PC-9 (cell line): ENCODE measurements around the gene TSEN34. TPM values are rescaled to one million over a fixed set of nuclear protein-coding genes. Genes with fewer than 3 reads are reported as not detected.
A peak's percentile ranks its signal among the peaks of the same experiment; 100 is the strongest.

Source experiments
- BruUV-seq: library from RNA; stranded (reverse); fragments of 400-500 nt; replicated peaks from 2 replicates; lab custom pipeline; 2021; lab: Mats Ljungman, UMichigan
- CTCF ChIA-PET: fragments of 300-600 bp; sonication (Branson Sonifier 250); formaldehyde crosslinking; loops from one replicate; lab custom pipeline; 2022; ENCODE audit warnings: antibody characterized with exemption; lab: Charles Lee
- POLR2A ChIA-PET: fragments of 300-600 bp; sonication (Branson Sonifier 250); formaldehyde crosslinking; loops from one replicate; lab custom pipeline; 2022; ENCODE audit warnings: antibody characterized with exemption; ENCODE audit not compliant: unreplicated experiment; lab: Charles Lee
- DNase-seq, 2 experiments: peaks; one replicate each; pipeline versions ENCODE4 v3.0.0 to v3.0.0-alpha.2; 2015 to 2022; ENCODE audit warnings: mixed read lengths in 1 of 2
- H2AFZ ChIP-seq: fragments of 200-600 bp; sonication (generic); 2 replicates; pipeline ENCODE4 v1.8.1; 2017; ENCODE audit warnings: antibody characterized with exemption
- H3F3A ChIP-seq: fragments of 200-600 bp; sonication (generic); 2 replicates; pipeline ENCODE4 v1.8.1; 2017; ENCODE audit warnings: antibody characterized with exemption, mild to moderate bottlenecking, low read depth; ENCODE audit not compliant: insufficient read depth
- H3K27ac ChIP-seq: fragments of 200-600 bp; sonication (generic); 2 replicates; pipeline ENCODE4 v1.6.1; 2016; ENCODE audit warnings: mixed run types
- H3K27me3 ChIP-seq: fragments of 200-600 bp; sonication (generic); 2 replicates; pipeline ENCODE4 v1.6.1; 2016; ENCODE audit warnings: low read depth, mixed run types; ENCODE audit not compliant: insufficient read depth
- H3K36me3 ChIP-seq: fragments of 200-600 bp; sonication (generic); 2 replicates; pipeline ENCODE4 v1.6.1; 2016; ENCODE audit warnings: low read depth, mixed run types
- H3K4me1 ChIP-seq: fragments of 200-600 bp; sonication (generic); replicated peaks from 2 replicates; pipeline ENCODE4 v1.6.1; 2016; ENCODE audit warnings: mixed run types; ENCODE audit not compliant: insufficient read depth
- H3K4me2 ChIP-seq: fragments of 200-600 bp; sonication (generic); 2 replicates; pipeline ENCODE4 v1.6.1; 2017; ENCODE audit warnings: mixed run types
- H3K4me3 ChIP-seq: fragments of 200-600 bp; sonication (generic); 2 replicates; pipeline ENCODE4 v1.6.1; 2016; ENCODE audit warnings: mixed run types
- H3K79me2 ChIP-seq: fragments of 200-600 bp; sonication (generic); 2 replicates; pipeline ENCODE4 v1.6.1; 2017; ENCODE audit warnings: low read depth, mixed run types
- H3K9me2 ChIP-seq: fragments of 200-600 bp; sonication (generic); 2 replicates; pipeline ENCODE4 v1.8.1; 2017; ENCODE audit warnings: mild to moderate bottlenecking; ENCODE audit not compliant: insufficient read depth
- H3K9me3 ChIP-seq: fragments of 200-600 bp; sonication (generic); 2 replicates; pipeline ENCODE4 v1.8.1; 2016; ENCODE audit warnings: low read depth; ENCODE audit not compliant: insufficient read depth
- H4K20me1 ChIP-seq: fragments of 200-600 bp; sonication (generic); 2 replicates; pipeline ENCODE4 v1.8.1; 2017; ENCODE audit not compliant: insufficient read depth
- EZH2 ChIP-seq: fragments of 200-600 bp; sonication (generic); IDR thresholded peaks from 2 replicates; pipeline ENCODE4 v1.8.0; 2017; ENCODE audit warnings: antibody characterized with exemption, low read depth
- intact Hi-C: fragments of 100-400 bp; cut with micrococcal nuclease; formaldehyde crosslinking; loops from one replicate; pipeline ENCODE4 v1.10.0; 2022; ENCODE audit not compliant: unreplicated experiment
- total RNA-seq: library from RNA; stranded (reverse); gene quantifications from 2 replicates; pipeline ENCODE4 v1.2.3, GENCODE V29; 2021
- TF ChIP-seq, protein P1 (sequence below): fragments of 200-600 bp; sonication (generic); conservative IDR thresholded peaks from 2 replicates; pipeline ENCODE4 v1.6.1; 2017; ENCODE audit warnings: mixed run types, antibody characterized with exemption, mild to moderate bottlenecking, moderate library complexity

TSEN34 gene
- total RNA-seq, 1 experiment from 2014 or later = 134 TPM

DNA sequence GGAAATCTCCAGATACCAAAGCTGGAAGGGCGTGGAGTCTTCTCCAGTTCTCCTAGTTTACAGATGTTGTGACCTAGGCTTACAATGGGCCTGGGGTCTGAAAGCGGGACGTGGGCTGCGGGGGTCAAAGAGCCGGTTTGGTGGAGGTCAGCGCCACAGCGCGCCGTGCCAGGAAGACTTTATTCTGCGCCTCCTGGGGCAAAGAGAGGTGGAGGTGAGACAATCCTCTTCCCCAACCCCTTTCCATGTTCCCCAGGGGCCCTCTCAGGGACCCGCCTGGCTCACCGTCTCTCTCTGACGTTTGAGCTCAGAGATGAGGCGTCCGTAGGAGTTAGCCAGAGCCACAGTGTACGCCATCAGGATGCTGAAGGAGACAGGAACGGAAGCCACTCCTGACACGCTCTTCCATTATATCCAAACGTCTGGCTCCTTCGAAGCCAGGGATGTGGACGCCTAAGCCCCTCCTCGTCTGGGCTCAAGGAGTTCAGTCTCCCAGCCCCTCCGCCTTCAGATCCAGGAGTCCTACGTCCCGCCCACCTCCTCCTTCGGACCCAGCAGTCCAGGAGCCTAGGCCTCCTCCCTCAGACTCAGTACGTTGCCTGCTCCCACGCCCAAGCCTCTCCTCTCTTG, 30.8 kb upstream of the TSEN34 start:
- CTCF ChIA-PET = interaction anchor here (0.7 kb wide), 1 partner anchor 291 kb away, joined by 18 read pairs; no protein-coding TSS in a partner anchor

DNA sequence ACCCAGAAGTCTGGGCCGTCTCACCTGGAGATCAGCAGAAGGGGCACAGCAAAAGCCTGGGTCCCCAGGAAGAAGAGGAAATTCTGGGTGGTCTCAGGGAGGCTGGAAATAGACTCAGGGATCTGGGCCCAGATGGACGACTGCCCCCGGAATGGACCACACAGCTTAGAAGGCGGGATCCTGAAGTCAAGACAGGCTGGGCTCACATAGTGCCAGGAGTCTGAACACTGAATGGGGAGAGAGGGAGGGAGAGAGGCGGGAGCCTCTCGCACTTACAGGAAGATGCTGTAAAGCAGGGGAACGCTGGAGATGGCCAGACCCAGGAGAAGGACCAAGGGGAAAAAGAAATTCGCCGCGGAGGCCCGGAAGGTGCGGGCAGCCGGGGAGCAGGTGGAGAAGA, 30.3 kb upstream of the TSEN34 start:
- peaks cover 62% of the 10 kb centered on the region for H3F3A ChIP-seq
- 0 out of 2 replicates have a peak overlapping the region, but pooled peaks have one; percentile 42 for H3K27ac ChIP-seq
- POLR2A ChIA-PET = interaction anchor here (0.6 to 2.2 kb wide), 2 partner anchors 10 to 24 kb away, joined by 20 to 28 read pairs; partner anchors contain the start of gene CNOT3
- DNase-seq = peak in 1 of 2 experiments; percentile 31
- H3K9me3 ChIP-seq = no peaks in the 10 kb centered on the region
- H4K20me1 ChIP-seq = peaks cover 14% of the 10 kb centered on the region
- CTCF ChIA-PET = interaction anchor here (0.7 kb wide), 2 partner anchors 105 to 290 kb away, joined by 5 to 18 read pairs; no protein-coding TSS in a partner anchor
- TF ChIP-seq, protein P1, sequence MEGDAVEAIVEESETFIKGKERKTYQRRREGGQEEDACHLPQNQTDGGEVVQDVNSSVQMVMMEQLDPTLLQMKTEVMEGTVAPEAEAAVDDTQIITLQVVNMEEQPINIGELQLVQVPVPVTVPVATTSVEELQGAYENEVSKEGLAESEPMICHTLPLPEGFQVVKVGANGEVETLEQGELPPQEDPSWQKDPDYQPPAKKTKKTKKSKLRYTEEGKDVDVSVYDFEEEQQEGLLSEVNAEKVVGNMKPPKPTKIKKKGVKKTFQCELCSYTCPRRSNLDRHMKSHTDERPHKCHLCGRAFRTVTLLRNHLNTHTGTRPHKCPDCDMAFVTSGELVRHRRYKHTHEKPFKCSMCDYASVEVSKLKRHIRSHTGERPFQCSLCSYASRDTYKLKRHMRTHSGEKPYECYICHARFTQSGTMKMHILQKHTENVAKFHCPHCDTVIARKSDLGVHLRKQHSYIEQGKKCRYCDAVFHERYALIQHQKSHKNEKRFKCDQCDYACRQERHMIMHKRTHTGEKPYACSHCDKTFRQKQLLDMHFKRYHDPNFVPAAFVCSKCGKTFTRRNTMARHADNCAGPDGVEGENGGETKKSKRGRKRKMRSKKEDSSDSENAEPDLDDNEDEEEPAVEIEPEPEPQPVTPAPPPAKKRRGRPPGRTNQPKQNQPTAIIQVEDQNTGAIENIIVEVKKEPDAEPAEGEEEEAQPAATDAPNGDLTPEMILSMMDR = no peak
- TF ChIP-seq EZH2 = no peak
- H3K79me2 ChIP-seq = peaks cover 14% of the 10 kb centered on the region
- H3K27me3 ChIP-seq = no peaks in the 10 kb centered on the region
- no TSS peak for BruUV-seq
- intact Hi-C loops = loop anchor here (10.0 kb wide), 1 partner anchor 304 kb away; the partner anchor contains the start of gene LENG9
- peak overlapping the region; percentile 82 for H3K4me3 ChIP-seq
- H3K36me3 ChIP-seq = 0 out of 2 replicates have a peak, but pooled peaks cover 3% of the 10 kb centered on the region
- H3K4me2 ChIP-seq = peak overlapping the region; percentile 91
- no peak overlapping the region for H2AFZ ChIP-seq
- H3K4me1 ChIP-seq = peaks cover 33% of the 10 kb centered on the region
- no peaks in the 10 kb centered on the region for H3K9me2 ChIP-seq

More for the DNA sequence above, 30.8 kb upstream of the TSEN34 start:
- POLR2A ChIA-PET = interaction anchor here (0.5 to 2.2 kb wide), 4 partner anchors 10 to 292 kb away, joined by 4 to 28 read pairs (median 16); partner anchors contain the start of gene CNOT3
- intact Hi-C loops = loop anchor here (10.0 kb wide), 1 partner anchor 305 kb away; the partner anchor contains the start of gene LENG9
- Histone ChIP-seq H3K9me3 (no peaks in the 10 kb centered on the region), H3F3A (peaks cover 62% of the 10 kb centered on the region), H3K27me3 (no peaks in the 10 kb centered on the region), H3K4me3 (peak overlapping the region; percentile 82), H3K4me1 (peaks cover 33% of the 10 kb centered on the region), H3K4me2 (peak overlapping the region; percentile 91), H3K79me2 (peaks cover 14% of the 10 kb centered on the region), H4K20me1 (peaks cover 11% of the 10 kb centered on the region), H2AFZ (peak overlapping the region; percentile 65), H3K27ac (peak overlapping the region; percentile 42), H3K36me3 (0 out of 2 replicates have a peak, but pooled peaks cover 3% of the 10 kb centered on the region), H3K9me2 (no peaks in the 10 kb centered on the region)
- BruUV-seq = TSS peak; percentile 84
- no peak for TF ChIP-seq EZH2
- TF ChIP-seq, protein P1 = no peak
- no peak for DNase-seq

DNA sequence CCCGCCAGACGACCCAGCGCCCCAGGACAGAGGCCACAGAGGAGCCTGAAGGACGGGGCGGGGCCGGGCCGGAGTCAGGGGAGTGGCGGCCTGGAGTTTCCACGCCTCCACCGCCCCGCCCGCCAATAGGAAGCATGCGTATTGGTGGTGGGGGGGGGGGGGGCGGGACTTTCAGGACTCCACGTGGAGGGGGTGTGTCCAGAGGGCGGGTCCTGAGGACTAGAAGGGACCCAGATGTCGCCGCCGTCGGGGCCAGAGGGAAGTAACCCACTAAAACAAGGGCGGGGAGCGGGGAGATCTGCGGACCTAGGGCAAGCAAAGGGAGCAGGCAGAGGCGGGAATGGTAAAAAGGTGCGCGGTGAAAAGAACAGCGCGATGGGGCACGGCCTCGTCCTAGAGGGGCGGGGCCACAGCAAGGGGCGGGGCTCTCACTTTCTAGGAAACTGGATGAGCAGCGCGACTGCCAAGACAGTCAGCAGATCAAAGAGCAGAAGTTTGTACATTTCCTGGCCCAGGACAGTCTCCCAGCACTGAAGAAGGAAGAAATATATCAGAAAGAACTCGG, 28.8 kb upstream of the TSEN34 start:
- no TSS peak for BruUV-seq
- peak overlapping the region; percentile 91 for H3K4me2 ChIP-seq
- POLR2A ChIA-PET = no interaction called here

More for the DNA sequence above, 28.8 kb upstream of the TSEN34 start:
- peaks cover 29% of the 10 kb centered on the region for H3K4me1 ChIP-seq
- peaks cover 8% of the 10 kb centered on the region; the same call in 1 of the 2 replicates for H4K20me1 ChIP-seq
- TF ChIP-seq, protein P1 = no peak
- TF ChIP-seq EZH2 = no peak
- no peaks in the 10 kb centered on the region for H3K27me3 ChIP-seq
- no peak overlapping the region for H3K27ac ChIP-seq
- no peaks in the 10 kb centered on the region for H3K9me3 ChIP-seq
- H3K79me2 ChIP-seq = peaks cover 14% of the 10 kb centered on the region
- no peaks in the 10 kb centered on the region for H3K9me2 ChIP-seq
- CTCF ChIA-PET = no interaction called here
- peak overlapping the region; percentile 51 for H3K4me3 ChIP-seq
- no peak overlapping the region for H2AFZ ChIP-seq
- peak; percentile 81 to 84 for DNase-seq
- H3K36me3 ChIP-seq = no peaks in the 10 kb centered on the region
- peaks cover 47% of the 10 kb centered on the region for H3F3A ChIP-seq
- intact Hi-C loops = loop anchor here (1.0 to 10.0 kb wide), 2 partner anchors 10 to 302 kb away; partner anchors contain the start of gene LENG9
